ENCODE measurements around the gene ANP32A.
"Not testable (repeated sequence)": the region's sequence is repeated elsewhere in the genome, so short reads cannot be mapped to it uniquely, and the experiment has no call there.

DNA sequence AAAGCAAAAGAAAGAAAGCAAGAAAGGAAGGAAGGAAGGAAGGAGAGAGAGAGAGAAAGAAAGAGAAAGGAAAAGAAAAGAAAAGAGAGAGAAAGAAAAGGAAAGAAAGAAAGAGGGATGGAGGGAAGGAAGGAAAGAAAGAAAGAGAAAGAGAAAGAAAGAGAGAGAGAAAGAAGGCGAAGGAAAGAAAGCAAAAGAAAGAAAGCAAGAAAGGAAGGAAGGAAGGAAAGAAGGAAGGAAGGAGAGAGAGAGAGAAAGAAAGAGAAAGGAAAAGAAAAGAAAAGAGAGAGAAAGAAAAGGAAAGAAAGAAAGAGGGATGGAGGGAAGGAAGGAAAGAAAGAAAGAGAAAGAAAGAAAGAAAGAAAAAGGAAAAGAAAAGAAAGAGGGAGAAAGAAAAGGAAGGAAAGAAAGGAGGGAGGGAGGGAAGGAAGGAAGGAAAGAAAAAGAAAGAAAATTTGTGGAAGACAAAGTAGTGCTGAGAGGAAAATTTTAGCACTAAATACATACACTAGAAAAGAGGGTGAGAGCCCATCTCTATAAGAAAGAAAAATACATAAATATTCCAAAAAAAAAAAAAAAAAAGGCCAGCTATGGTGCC is 60.6 kb downstream of the ANP32A start:
- TF ChIP-seq SUZ12 (IDR thresholded peaks at IDR 0.05; ENCODE audit: extremely low read depth, insufficient read depth, insufficient read length); ZNF274 (IDR thresholded peaks at IDR 0.05; ENCODE audit: low read depth, low read length); YY1 (IDR thresholded peaks at IDR 0.05; ENCODE audit: insufficient read depth, insufficient read length): not testable (repeated sequence)
